ENCODE results near the gene AACS. TPM values are rescaled to one million over a fixed set of nuclear protein-coding genes. Genes with fewer than 3 reads are reported as not detected.

AACS gene
- total and polyA plus RNA-seq, 10 of the 15 experiments (the other 5 are each of a cell fraction or from before 2014, with no cell fraction given): 10.1 to 34.0 (median 21.1) TPM

- TF ChIP-seq BRCA1 (IDR thresholded peaks at IDR 0.05; ENCODE audit: low read depth, low read length) (no peak), ZBED1 (IDR thresholded peaks at IDR 0.05; ENCODE audit: borderline replicate concordance) (no peak), YBX1 (IDR thresholded peaks at IDR 0.05) (no peak), ETV6 (conservative IDR thresholded peaks at IDR 0.05 in 1 of 2, IDR thresholded peaks at IDR 0.05 in 1 of 2; ENCODE audit: borderline replicate concordance in 1 of 2, low read depth in 1 of 2) (no peak), WRNIP1 (IDR thresholded peaks at IDR 0.05; ENCODE audit: borderline replicate concordance, low read depth, low read length) (no peak), SREBF2 (IDR thresholded peaks at IDR 0.05; ENCODE audit: low read length) (no peak)
Observed at GRCh38 chr12:125064492-125064891, 743 bp upstream of the AACS start (continued).

- Histone ChIP-seq H3K27me3 (replicated peaks in 1 of 2; ENCODE audit: control insufficient read depth in 2 of 2, insufficient read depth in 2 of 2, low read length in 1 of 2) (peaks cover 0 to 2% of the 10 kb centered on the region in 2 experiments; a peak in 1 of 4 replicates), H3K79me2 (ENCODE audit: control insufficient read depth, insufficient read depth, low read length) (peaks cover 16% of the 10 kb centered on the region), H2AFZ (ENCODE audit: control insufficient read depth, low read depth, low read length) (peak overlapping the region; percentile 66; the same call in 1 of the 2 replicates), H3K4me3 (peak overlapping the region; percentile 94), H4K20me1 (ENCODE audit: control insufficient read depth, insufficient read depth) (no peaks in the 10 kb centered on the region), H3K9ac (ENCODE audit: control insufficient read depth, insufficient read depth, low read length) (peak overlapping the region; percentile 70), H3K36me3 (ENCODE audit: control insufficient read depth in 2 of 2, insufficient read depth in 2 of 2, low read length in 1 of 2) (peaks cover 0 to 3% of the 10 kb centered on the region in 2 experiments; a peak in 1 of 4 replicates), H3K27ac (ENCODE audit: control insufficient read depth, insufficient read depth) (peak overlapping the region; percentile 54), H3K4me2 (ENCODE audit: control insufficient read depth, insufficient read depth) (peak overlapping the region; percentile 97), H3K9me3 (replicated peaks; ENCODE audit: control insufficient read depth, insufficient read depth, low read length) (no peaks in the 10 kb centered on the region), H3K4me1 (ENCODE audit: control insufficient read depth, insufficient read depth, low read length) (no peaks in the 10 kb centered on the region; the same call in 1 of the 2 replicates)
- TF ChIP-seq NR2F1 (conservative IDR thresholded peaks at IDR 0.05) (peak; percentile 94), CREM (IDR thresholded peaks at IDR 0.05; ENCODE audit: low read depth) (no peak), IKZF1 (conservative IDR thresholded peaks at IDR 0.05) (0 out of 2 replicates have a peak, but pooled peaks have one; percentile 10)
- RAD21 ChIA-PET (ENCODE audit: unreplicated experiment): interaction anchor here (0.7 kb wide), 1 partner anchor 137 kb away, joined by 3 read pairs; no protein-coding TSS in a partner anchor
- CTCF ChIA-PET: no interaction called here
- in situ Hi-C loops (cut with MboI): no loop called here
- POLR2A ChIA-PET: interaction anchor here (0.6 to 0.7 kb wide), 2 partner anchors 49 to 238 kb away, joined by 3 to 4 read pairs; no protein-coding TSS in a partner anchor
- no peak for DNase-seq (ENCODE audit: low read depth, low spot score)
- intact Hi-C loops (cut with micrococcal nuclease; ENCODE audit: unreplicated experiment): loop anchor here (1.0 kb wide), 1 partner anchor 17 kb away; no protein-coding TSS in a partner anchor
- SMC1A ChIA-PET (ENCODE audit: uncharacterized antibody, unreplicated experiment): no interaction called here
- no TSS peak for BruUV-seq (replicated peaks)
- WGBS (ENCODE audit: insufficient coverage, insufficient replicate concordance, low lambda C conversion rate, missing lambda C conversion rate): 48% methylated on average over 18 of the region's 18 CpGs
- peak; percentile 13 for ATAC-seq
- no peak for FAIRE-seq
Observed at GRCh38 chr12:125065919-125066570, 810 bp downstream of the AACS start.
